Measurements from ENCODE around the gene LYZL4.
A peak's percentile ranks its signal among the peaks of the same experiment; 100 is the strongest.

Gene LYZL4, protein sequence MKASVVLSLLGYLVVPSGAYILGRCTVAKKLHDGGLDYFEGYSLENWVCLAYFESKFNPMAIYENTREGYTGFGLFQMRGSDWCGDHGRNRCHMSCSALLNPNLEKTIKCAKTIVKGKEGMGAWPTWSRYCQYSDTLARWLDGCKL

DNA sequence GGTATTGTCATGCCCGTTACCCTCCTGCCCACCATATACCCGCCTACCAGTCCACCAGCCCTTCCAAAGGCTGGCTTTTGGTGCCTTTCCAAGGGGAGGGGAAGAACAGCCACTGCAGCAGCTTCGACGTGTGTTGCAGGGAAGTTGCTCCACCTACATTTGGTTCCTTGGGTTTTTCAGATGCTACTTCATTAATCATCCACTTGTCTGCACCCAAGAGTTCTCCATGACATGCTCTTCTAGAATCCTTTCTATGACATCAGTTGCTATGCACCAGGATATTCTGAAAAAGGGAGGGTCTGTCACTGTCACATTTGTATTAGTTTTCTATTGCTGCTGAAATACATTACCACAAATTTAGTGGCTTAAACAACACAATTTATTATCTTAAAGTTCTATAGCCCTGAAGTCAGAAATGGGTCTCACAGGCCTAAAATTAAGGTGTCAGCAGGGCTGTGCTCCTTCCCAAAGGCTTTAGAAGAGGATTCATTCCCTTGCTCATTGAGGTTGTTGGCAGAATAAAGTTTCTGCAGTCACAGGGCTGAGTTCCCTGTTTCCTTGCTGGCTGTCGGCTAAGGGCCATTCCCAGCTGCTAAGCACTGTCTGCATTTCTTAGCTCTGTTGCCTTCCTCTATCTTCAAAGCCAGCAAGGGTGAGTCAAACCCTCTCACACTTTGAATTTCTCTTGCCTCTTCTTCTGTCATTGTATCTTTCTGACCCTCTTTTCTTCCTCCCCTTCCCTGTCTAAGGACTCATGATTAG is at the start of gene LYZL4:
LYZL4 (minus strand) TSS at position 241 of the 762 bp plus-strand sequence. CDS start 3,359 bp downstream, outside the sequence.
- DNase-seq (ENCODE audit: low spot score) = no peak

DNA sequence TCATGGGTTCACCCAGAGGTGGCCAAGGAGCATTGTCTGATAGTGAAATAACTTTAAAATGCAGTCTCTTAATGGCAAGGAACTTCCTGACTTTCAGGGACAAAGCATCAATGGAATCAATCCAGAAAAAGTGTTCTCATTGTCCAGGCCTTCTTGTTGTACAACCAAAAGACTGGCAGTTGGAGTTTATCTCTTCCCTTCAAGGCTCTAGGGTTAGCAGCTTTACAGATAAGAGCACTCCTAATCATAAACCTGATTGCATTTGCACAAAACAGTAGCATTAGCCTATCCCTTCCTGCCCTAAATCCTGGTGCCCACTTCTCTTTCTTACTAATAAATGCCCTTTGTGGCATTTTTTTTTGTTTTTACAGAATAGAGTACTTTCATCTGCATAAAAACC is 48.7 kb upstream of the LYZL4 start:
- no peak for DNase-seq (ENCODE audit: low spot score)

DNA sequence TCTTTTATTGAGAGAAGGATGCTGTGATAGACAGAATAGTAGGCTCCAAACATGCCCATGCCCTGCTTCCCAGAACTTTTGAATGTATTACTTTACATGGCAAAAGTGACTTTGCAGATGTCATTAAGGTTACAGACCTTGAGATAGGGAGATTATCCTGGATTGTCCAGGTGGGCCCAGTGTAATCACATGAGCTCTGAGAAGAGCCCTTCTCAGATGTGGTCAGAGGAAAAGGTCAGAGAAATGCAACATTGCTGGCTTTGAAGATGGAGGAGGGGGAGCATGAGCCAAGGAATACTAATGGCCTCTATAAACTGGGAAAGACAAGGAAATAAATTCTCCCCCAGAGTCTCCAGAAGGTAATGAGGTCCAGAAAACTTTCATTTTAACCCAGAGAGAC is 45.8 kb upstream of the LYZL4 start:
- DNase-seq (ENCODE audit: low spot score) = no peak

DNA sequence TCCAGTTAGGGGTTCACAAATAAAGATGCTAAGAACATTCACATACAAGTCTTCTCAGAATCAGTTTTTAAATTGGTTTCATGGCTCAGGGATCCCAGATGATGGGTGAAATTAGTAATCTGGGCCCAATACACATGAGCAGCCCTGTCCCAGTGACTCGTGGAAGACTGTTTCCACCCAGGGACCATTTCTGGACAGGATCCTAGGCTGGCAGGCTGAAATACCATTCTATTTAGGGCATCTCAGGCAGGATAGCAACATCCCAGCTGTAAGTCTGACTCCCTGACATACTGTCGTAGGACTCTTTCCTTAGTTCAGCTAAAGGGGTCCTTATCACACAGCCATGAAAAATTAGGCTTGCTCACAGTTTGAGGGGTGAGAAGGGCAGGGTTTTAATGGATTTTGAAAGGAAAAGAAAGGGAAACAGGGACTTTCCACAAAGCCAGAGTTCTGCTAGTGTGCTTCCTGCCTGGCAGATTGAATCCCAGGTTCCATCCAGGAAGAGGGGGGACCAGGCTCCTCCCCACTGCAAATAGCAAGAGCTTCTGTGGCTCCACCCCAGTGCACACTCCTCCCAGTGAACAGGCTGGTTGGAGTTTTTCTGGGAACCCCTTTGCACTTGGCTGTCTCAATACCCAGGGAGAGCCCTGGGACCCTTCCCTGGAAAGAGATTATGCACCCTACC is 41.3 kb upstream of the LYZL4 start:
- DNase-seq (ENCODE audit: low spot score) = no peak

DNA sequence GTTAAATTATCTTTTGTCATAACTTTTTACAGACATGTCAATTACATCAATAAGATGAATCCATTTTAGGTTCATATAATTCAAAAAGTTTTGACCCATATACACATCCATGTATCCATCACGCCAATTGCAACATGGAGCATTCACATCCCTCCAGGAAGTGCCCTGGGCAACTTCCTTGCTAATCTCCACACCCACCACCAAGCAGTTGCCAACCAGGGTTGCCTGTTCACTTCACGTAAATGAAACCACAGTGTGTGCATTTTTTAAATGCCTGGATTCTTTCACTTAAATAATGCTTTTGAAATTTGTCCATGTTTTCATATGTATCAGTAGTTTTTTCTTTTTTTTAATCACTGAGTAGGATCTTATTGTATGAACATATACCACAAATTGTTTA is 40.7 kb upstream of the LYZL4 start:
- no peak for DNase-seq (ENCODE audit: low spot score)

DNA sequence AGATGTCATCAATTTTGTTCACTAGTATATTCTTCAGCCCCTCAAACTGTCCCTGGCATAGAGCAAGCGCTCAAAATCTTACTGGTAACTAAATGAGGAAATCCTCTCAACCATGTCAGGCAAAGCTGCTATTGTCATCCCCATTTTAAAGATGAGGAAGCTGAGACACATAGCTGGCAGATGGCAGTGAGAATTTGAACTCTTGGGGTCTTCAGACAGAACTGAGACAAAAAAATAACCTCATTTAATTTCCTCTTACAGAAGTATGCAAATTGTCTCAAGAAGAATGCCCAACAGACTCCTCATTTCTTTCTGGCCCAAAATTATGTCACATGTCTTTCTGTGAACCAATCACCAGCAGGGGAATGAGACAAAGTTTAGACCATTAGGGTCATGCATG is 40.2 kb upstream of the LYZL4 start:
- no peak for DNase-seq (ENCODE audit: low spot score)

DNA sequence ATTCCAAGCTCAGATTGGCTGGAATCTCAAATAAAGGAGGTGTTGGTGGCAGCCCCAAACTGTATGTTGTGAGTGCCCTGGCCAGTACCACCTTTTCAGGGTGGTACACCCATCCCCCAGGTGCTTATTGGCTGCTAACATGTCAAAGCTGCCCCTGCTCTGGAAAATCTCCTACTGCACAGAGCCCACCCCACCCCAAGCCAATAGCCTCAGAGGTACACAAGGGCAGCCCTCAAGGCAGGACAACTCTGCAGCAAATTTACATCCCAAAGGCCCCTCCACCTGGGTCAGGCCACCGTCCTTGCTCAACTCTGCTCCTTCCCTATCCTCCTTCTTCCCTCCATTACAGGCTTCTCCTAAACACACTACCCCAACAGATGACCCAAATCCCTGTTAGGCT is 37.1 kb upstream of the LYZL4 start:
- no peak for DNase-seq (ENCODE audit: low spot score)

DNA sequence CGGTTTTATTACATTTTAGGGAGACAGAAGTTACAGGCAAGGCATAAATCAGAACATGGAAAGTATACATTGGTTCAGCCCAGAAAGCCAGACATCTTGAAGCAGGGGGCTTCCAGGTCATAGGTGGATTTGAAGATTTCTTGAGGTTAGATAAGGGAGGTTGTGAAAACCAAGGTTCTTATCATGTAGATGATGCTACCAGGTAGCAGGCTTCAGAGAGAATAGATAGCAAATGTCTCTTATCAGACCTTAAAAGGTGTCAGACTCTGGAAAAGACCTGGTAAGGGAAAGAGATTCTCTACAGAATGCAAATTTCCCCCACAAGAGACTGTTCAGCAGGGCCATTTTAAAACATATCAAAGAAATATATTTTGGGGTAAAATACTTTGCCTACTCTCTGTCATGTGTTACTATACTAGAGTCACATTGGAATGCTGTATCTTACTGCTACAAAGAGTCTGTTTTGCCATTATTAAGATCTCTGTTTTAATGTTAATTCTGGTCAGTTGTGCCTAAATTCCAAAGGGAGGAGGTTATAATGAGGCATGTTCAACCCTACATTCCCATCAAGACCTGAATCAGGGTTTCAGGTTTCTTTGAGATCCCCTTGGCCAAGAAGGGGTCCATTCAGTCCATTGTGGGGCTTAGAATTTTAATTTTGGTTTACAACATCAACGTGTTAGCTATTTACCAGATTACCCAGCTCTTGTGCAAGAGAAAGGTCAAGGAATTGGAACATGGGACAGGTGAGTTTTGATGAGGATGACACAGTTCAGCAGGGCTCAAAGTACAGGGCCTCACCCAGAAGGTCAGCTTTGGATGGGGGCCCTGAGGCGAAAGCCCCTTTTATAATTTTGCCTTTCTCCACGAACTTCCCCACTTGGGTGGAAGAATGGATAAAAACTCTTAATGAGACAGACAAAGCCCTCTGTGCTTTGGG is 36.0 kb upstream of the LYZL4 start:
- no peak for DNase-seq (ENCODE audit: low spot score)

DNA sequence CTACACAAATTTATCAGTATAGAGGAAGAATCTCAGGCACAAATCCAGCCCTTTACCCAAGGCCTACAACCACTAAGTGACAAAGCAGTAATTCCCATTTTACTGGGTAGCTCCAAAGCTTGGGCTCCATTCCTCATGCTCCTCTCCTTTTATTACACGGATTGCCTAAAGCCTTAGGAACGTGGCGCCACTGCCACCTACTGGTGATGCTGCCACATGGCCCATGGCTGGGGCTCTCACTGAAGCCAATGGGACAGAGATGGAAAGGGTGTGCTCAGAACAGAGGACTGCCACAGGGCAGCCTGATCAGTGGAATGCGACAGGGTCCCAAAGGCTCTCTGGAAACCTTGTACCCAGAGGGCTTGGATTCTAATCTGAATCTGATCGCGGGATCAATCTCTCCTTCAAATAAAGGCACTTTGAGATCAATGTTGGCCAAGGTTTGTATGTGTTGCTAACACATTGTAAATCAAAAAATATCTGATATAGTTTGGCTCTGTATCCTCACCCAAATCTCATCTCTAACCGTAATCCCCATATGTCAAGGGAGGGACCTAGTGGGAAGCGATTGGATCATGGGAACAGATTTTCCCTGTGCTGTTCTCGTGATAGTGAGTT is 33.5 kb upstream of the LYZL4 start:
- peak; percentile 80 for DNase-seq (ENCODE audit: low spot score)

DNA sequence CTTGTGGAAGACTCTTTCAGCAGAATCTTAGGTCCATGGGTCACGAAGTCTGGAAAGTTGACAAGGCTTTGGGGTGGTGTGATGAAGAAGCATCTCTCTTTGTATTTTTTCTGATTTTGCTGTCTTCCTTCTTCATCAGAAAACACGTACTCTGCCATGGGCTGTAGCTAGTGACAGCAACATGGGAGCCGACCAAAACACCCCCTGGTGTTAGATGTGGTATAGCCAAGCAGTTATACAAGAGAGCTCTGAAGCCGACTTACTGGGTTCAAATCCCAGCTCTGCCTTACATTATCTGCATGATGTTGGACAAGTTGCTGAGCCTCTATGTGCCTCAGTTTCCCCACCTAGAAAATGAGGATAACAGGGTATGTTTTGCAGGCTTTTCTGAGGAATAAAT is 32.9 kb upstream of the LYZL4 start:
- no peak for DNase-seq (ENCODE audit: low spot score)

DNA sequence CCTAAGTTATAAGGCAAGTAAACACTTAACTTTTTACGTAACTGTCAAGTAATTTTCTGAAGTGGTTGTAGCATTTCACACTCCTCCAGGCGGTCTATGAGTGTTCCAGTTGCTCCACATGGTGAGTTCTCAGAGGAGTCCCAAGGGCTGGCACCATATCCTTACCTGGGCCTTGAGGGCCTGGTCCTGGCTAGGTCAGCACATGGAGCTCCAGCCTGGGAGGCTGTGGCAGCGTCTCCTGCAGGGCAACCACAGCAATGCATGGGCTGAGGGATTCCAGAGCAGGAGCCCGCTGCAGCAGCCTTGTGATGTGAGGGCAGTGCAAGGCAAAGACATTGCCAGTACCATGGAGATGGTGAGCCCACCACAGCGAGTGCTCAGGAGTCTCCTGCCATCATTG is 32.2 kb upstream of the LYZL4 start:
- DNase-seq (ENCODE audit: low spot score) = no peak

DNA sequence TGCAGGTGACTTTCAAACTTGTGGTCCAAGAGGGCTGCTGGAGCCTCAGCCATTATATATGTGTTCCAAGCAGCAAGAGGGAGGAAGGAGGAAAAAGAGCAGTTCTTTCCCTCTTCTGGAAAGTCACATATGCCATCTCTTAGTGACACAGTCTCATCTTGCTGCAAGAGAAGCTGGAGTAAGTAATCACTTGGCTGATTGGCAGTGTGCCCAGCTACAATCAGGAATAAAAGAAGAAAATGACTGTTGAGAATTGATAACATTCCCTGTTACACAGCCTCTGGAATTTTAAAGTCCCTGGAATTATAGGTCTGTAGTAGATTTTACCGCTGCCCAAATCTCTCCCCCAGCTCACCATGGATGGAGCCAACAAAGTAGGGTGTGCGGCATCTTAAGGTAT is 31.4 kb upstream of the LYZL4 start:
- no peak for DNase-seq (ENCODE audit: low spot score)

DNA sequence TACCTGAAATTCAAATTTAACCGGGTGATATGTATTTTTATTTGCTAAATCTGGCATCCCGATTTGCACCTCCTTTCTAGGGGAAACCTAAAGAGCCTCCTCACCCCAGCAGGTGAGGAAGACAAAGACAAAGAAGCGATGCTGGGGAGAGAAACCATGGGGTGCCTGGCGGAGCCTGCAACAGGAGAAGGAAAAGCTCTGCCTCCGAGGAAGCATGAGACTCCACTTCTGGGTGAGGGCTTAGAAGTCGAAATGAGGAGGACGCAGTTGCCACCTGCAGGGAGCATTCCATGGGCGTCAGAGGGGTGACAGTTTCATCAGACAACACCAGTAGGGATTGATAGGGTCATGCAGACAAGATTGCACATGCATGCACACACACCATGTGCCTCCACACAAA is 30.5 kb upstream of the LYZL4 start:
- no peak for DNase-seq (ENCODE audit: low spot score)

DNA sequence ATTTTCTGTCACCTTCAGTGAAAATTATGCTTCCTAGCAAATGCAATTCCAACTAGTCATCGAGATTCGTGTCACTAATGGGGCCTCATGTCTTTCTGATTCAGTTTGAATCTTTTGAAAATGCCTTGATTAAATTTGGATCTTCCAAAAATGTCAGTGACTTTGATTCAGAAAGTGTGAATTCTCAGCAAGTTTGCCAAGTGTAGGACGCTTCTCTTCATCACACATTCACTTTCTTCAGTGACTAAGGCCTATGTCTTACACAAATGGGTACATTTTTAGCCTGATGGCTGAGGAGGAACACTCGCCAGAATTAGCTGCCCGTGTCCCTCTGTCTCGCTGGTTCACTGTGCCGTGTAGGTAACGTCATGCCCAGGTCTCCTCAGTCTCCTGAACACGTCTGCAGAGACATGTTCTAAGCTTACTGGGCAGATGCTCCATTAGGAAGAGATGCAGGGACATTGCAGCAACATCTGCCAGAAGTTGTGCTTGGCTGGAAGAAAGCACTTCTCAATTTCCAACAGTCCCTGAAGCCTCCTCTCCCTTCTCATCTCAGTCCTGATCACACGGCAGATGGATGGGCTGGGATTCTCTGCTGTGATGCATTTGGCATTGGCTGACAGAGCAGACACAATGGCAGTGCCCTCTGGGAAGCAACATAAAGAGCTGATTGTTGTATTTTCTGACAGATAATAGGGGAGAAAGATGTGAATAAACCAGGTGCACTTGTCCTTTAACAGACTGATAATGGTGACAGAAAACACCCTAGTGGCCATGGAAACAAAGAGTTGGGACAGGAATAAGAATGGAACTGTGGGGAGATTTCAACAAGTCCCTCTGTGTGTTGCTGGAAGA is 29.1 kb upstream of the LYZL4 start:
- DNase-seq (ENCODE audit: low spot score) = no peak

DNA sequence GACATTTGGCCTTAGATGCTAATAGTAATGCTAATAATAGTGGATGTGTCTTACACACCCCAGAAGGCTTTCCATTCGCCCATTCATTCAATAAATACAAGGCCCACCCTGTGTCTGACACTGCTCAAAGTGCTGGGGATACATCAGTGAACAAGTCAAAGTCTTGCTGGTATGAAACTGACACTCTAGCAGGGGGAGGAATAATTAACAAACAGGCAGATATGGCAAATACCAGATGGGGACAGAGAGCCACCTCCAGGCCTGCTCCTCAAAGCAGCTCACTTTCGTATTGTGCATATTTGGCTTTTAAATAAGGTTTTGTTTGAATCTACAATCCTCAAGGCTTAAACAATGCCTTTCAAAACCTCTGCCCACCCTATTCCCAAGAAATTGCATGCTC is 28.3 kb upstream of the LYZL4 start:
- no peak for DNase-seq (ENCODE audit: low spot score)

DNA sequence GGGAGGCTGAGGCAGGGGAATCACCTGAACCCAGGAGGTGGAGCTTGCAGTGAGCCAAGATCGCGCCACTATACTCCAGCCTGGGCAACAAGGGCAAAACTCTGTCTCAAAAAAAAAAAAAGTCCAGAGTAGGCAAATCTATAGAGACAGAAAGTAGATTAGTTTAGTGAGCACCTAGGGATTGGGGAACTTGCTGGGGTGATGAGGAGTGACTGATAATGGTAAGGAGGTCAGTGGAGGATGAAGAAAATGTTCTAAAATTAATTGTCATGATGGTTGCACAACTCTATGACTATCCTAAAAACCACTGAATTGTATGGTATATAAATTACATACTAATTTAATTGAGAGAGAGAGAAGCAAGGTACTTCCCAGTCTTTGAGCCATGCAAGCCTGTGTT is 27.8 kb upstream of the LYZL4 start:
- DNase-seq (ENCODE audit: low spot score) = no peak

DNA sequence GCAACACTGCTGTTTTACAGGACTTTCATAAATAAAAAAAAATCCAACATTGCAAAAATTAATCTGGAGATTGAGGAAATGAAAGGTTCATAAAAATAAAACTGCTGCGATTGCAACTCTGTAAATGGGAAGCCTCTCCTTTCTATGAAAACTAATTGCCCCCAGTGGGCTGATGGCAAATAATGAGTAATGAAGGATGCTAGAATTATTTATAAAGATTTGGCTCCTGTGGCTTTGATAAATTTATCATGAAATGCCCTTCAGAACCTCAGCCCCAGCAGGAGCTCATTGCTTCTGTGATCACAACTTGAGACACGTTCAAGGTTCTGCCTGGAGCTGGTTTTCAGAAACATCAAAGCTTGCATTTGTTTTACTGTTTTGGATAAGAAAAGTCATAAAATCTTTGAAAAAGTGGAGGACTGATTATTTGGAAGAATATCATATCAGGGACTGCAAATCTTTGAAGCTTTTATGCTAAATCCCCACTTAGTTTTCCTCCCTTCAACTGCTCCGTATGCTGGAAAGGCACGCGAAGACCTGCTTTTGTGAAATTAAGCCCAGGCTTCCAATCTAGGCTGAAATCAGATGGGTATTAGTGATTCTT is 24.5 kb upstream of the LYZL4 start:
- no peak for DNase-seq (ENCODE audit: low spot score)

DNA sequence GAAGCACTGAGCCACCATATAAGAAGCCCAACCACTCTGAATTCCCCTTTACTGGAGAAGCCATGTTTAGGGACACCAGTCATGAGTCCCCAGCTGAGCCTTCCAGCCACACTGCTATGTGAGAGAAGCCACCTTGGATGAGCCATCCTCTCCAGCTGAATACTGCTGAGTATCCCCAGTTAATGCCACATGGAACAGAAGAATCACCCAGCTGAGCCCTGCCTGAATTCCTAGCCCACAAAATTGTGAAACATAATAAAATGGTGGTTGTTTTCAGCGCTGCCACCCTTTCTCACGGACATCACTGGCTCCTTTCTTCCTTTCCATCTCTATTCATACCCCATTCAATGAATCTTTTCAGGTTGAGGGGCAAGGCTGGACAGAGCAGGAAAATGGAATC is 22.1 kb upstream of the LYZL4 start:
- DNase-seq (ENCODE audit: low spot score) = no peak

DNA sequence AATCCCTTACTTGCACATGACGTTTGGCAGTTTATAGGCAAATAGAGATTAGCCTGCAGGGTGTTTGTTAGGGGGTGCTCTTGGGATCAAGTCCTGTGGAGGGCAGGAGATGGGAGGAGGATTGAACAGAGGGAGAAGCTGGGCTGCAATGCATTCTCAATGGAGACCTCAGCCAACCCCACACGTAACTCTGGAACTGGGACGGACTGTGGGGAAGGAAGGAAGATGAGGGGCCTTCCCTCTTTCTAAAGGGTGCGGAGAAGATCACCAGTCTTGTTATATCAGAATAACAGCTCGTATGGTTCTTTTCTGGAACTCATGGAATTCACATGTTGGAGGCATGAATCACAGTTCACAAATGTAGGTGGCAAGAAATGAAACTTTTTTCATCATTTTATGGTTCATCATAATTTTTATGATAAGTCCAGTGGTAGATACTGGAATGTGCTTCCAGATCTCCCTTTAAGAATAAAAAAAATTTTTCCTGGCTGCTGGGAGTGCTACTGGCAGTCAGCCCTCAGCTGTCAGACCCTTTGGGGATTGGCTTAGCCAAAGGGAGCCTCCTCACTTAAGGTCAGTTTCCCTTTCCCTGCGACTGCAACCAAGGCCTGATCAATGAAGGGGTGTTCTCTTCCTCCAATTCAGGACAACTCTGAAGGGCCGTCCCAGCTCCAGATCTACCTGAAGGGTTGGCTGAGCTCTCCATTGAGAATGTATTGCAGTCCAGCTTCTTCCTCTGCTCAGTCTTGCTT is 20.5 kb upstream of the LYZL4 start:
- DNase-seq (ENCODE audit: low spot score) = no peak

DNA sequence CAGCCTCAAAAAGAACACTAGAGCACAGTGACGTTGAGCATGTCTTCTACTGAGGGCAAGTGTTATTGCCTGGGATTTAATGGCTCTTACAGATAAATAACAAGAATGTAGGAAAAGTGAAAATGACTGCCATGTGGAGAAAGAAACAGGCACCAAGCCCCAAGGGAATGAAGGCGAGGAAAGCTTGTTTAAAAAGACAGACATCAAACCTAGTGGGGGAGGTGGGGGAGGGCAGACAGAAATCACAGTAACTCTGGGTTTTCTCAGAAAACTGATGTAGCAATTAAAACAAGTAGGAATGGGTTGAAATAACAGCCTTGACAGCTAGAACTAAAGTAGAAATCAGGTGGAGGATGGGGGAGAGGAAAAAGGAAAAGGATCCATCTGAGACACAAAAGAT is 18.4 kb upstream of the LYZL4 start:
- DNase-seq (ENCODE audit: low spot score) = no peak
